CD14-positive monocyte (primary cell): ENCODE data around the gene ZFX. TPM values are rescaled to one million over a fixed set of nuclear protein-coding genes. Genes with fewer than 3 reads are reported as not detected.

ENCODE experiments used
- DNase-seq, 3 donors: peaks; one replicate each; pipeline ENCODE4 v3.0.0-alpha.2; 2011 to 2022
- H2AFZ ChIP-seq: 2 replicates; pipeline ENCODE4 v1.6.0; 2012; ENCODE audit warnings: mild to moderate bottlenecking, low read depth, low read length, inconsistent platforms; ENCODE audit not compliant: insufficient read depth, poor library complexity, severe bottlenecking
- H3K27ac ChIP-seq, 2 donors: 1 replicate in 1 of 2; 2 replicates in 1 of 2; pipeline ENCODE4 v1.5.1; 2012 to 2013; ENCODE audit warnings: low read length in 2 of 2, control low read depth in 1 of 2, inconsistent platforms in 1 of 2, low read depth in 1 of 2, mild to moderate bottlenecking in 1 of 2
- H3K27me3 ChIP-seq, 2 donors: one replicate each; pipeline versions ENCODE4 v1.6.0 to v1.6.1; 2011 to 2013; ENCODE audit warnings: low read length in 2 of 2; ENCODE audit not compliant: control insufficient read depth in 2 of 2, insufficient read depth in 2 of 2
- H3K36me3 ChIP-seq, 2 donors: replicated peaks in 1 of 2; 1 replicate in 1 of 2; 2 replicates in 1 of 2; pipeline versions ENCODE4 v1.5.1 to v1.6.1; 2012 to 2013; ENCODE audit warnings: low read length in 2 of 2, control low read depth in 1 of 2, inconsistent platforms in 1 of 2, mild to moderate bottlenecking in 1 of 2; ENCODE audit not compliant: insufficient read depth in 2 of 2, control insufficient read depth in 1 of 2
- H3K4me1 ChIP-seq, 2 donors: 1 replicate in 1 of 2; 2 replicates in 1 of 2; pipeline versions ENCODE4 v1.5.1 to v1.6.1; 2012 to 2013; ENCODE audit warnings: low read length in 2 of 2, control low read depth in 1 of 2, inconsistent platforms in 1 of 2, mild to moderate bottlenecking in 1 of 2, moderate library complexity in 1 of 2; ENCODE audit not compliant: insufficient read depth in 2 of 2, control insufficient read depth in 1 of 2
- H3K4me2 ChIP-seq: replicated peaks from 2 replicates; pipeline ENCODE3; 2012; ENCODE audit warnings: low read length, moderate library complexity, mild to moderate bottlenecking; ENCODE audit not compliant: poor library complexity, severe bottlenecking; ENCODE audit errors: extremely low read depth
- H3K4me3 ChIP-seq, 3 experiments: fragments of 200-600 bp in 1 of 3; sonication (generic) in 1 of 3; replicated peaks in 1 of 3; 1 replicate in 2 of 3; 2 replicates in 1 of 3; pipeline ENCODE4 v1.5.1; 2011 to 2013; ENCODE audit warnings: low read length in 3 of 3, mild to moderate bottlenecking in 3 of 3, control low read depth in 2 of 3, low read depth in 2 of 3, inconsistent platforms in 1 of 3, moderate library complexity in 1 of 3
- H3K79me2 ChIP-seq: 2 replicates; pipeline ENCODE4 v1.6.0; 2012; ENCODE audit warnings: mild to moderate bottlenecking, control low read depth, inconsistent platforms, low read length, moderate library complexity; ENCODE audit not compliant: insufficient read depth
- H3K9ac ChIP-seq: 2 replicates; pipeline ENCODE4 v1.6.0; 2017; ENCODE audit warnings: low read length, mild to moderate bottlenecking; ENCODE audit not compliant: insufficient read depth, poor library complexity, severe bottlenecking
- H3K9me3 ChIP-seq, 2 donors: replicated peaks in 1 of 2; 1 replicate in 1 of 2; 2 replicates in 1 of 2; pipeline versions ENCODE4 v1.5.1 to v1.6.1; 2012 to 2013; ENCODE audit warnings: low read length in 2 of 2, control low read depth in 1 of 2; ENCODE audit not compliant: control insufficient read depth in 1 of 2, insufficient read depth in 1 of 2
- H4K20me1 ChIP-seq: 2 replicates; pipeline ENCODE4 v1.6.0; 2012; ENCODE audit warnings: mild to moderate bottlenecking, low read length, control low read depth, moderate library complexity; ENCODE audit not compliant: insufficient read depth
- H3K27ac Mint-ChIP-seq, 7 donors: one replicate each; pipeline ENCODE4 v1.8.0; 2020; ENCODE audit warnings: mild to moderate bottlenecking in 7 of 7, mixed read lengths in 7 of 7, moderate library complexity in 6 of 7, inconsistent platforms in 2 of 7
- H3K27me3 Mint-ChIP-seq, 3 donors: one replicate each; pipeline ENCODE4 v1.8.0; 2021 to 2022; ENCODE audit warnings: low read depth in 3 of 3, mild to moderate bottlenecking in 3 of 3, mixed read lengths in 3 of 3, moderate library complexity in 3 of 3, inconsistent platforms in 1 of 3
- H3K36me3 Mint-ChIP-seq, 2 donors: one replicate each; pipeline ENCODE4 v1.8.0; 2020; ENCODE audit warnings: mixed read lengths in 2 of 2, inconsistent platforms in 1 of 2, mild to moderate bottlenecking in 1 of 2
- H3K4me1 Mint-ChIP-seq: one replicate; pipeline ENCODE4 v1.8.0; 2020; ENCODE audit warnings: mild to moderate bottlenecking, mixed read lengths
- H3K4me3 Mint-ChIP-seq, 2 donors: one replicate each; pipeline ENCODE4 v1.8.0; 2020; ENCODE audit warnings: mild to moderate bottlenecking in 2 of 2, mixed read lengths in 2 of 2, moderate library complexity in 1 of 2
- H3K9me3 Mint-ChIP-seq, 7 donors: one replicate each; pipeline ENCODE4 v1.8.0; 2020 to 2022; ENCODE audit warnings: mixed read lengths in 7 of 7, mild to moderate bottlenecking in 6 of 7, moderate library complexity in 6 of 7, inconsistent platforms in 2 of 7
- CTCF ChIP-seq: fragments of 200-600 bp; IDR thresholded peaks from one replicate; pipeline ENCODE4 v1.8.0; 2022; ENCODE audit warnings: antibody characterized with exemption, mild to moderate bottlenecking
- WGBS: methylation state at CpG from one replicate; pipeline ENCODE4 v1.1.5; 2013; ENCODE audit warnings: missing lambda C conversion rate; ENCODE audit not compliant: insufficient coverage; 5-methylcytosine and 5-hydroxymethylcytosine counted together
- intact Hi-C, 2 donors: fragments of 100-400 bp; cut with micrococcal nuclease; formaldehyde crosslinking; loops; one replicate each; pipeline versions ENCODE4 v1.15.0 to v1.15.1; 2023
- polyA plus RNA-seq, 3 donors: library from polyadenylated mRNA; depleted of rRNA in 1 of 3; unstranded in 2 of 3; stranded (reverse) in 1 of 3; fragments of 300-500 nt in 2 of 3; fragments of >200 nt in 1 of 3; fragmentation: Illumina TruSeq in 2 of 3; gene quantifications; 1 replicate in 2 of 3; 2 replicates in 1 of 3; pipeline ENCODE4 v1.2.3, GENCODE V29; 2012 to 2021

Gene ZFX
- polyA plus RNA-seq, 3 donors = 22.3 to 31.1 (median 30.2) TPM

- no CpG with 5 or more reads among the region's 2 CpGs for WGBS
- Histone ChIP-seq H3K4me3 (no peak overlapping the region), H3K27me3 (no peaks in the 10 kb centered on the region), H2AFZ (no peak overlapping the region), H4K20me1 (peaks cover 100% of the 10 kb centered on the region), H3K27ac (no peak overlapping the region), H3K9me3 (no peaks in the 10 kb centered on the region), H3K36me3 (peaks cover 0 to 27% of the 10 kb centered on the region in 2 donors), H3K4me2 (no peak overlapping the region), H3K79me2 (peaks cover 100% of the 10 kb centered on the region), H3K9ac (no peak overlapping the region), H3K4me1 (peaks cover 12 to 22% of the 10 kb centered on the region in 2 donors)
- TF ChIP-seq CTCF = no peak
- H3K4me3 Mint-ChIP-seq = no peak overlapping the region
- H3K27ac Mint-ChIP-seq = no peak overlapping the region
- no peaks in the 10 kb centered on the region for H3K9me3 Mint-ChIP-seq
- DNase-seq = no peak
- peaks cover 24% of the 10 kb centered on the region for H3K4me1 Mint-ChIP-seq
- intact Hi-C loops = no loop called here
- H3K27me3 Mint-ChIP-seq = peaks cover 0 to 1% (median 0%) of the 10 kb centered on the region in 3 donors
- H3K36me3 Mint-ChIP-seq = peaks cover 7 to 38% of the 10 kb centered on the region in 2 donors
Observed at GRCh38 chrX:24166078-24166477, 16.5 kb downstream of the ZFX start.

GRCh38 chrX:24167719-24168472 lies 18.4 kb downstream of the ZFX start:
- no peaks in the 10 kb centered on the region for H3K27me3 ChIP-seq
- H4K20me1 ChIP-seq = peaks cover 100% of the 10 kb centered on the region
- no peak overlapping the region for H3K4me3 ChIP-seq
- H3K36me3 ChIP-seq = peaks cover 4 to 31% of the 10 kb centered on the region in 2 donors
- no peak overlapping the region for H2AFZ ChIP-seq
- peaks cover 100% of the 10 kb centered on the region for H3K79me2 ChIP-seq
- intact Hi-C loops = no loop called here
- no peak overlapping the region for H3K4me2 ChIP-seq
- H3K27ac Mint-ChIP-seq = peak overlapping the region in 4 of 7 donors; percentile 18 to 86 (median 45)
- peaks cover 10 to 41% of the 10 kb centered on the region in 2 donors for H3K36me3 Mint-ChIP-seq
- H3K9me3 ChIP-seq = no peaks in the 10 kb centered on the region
- peaks cover 30% of the 10 kb centered on the region for H3K4me1 Mint-ChIP-seq
- no peaks in the 10 kb centered on the region for H3K9me3 Mint-ChIP-seq
- no peak overlapping the region for H3K4me3 Mint-ChIP-seq
- peaks cover 12 to 22% of the 10 kb centered on the region in 2 donors for H3K4me1 ChIP-seq
- peak overlapping the region in 1 of 2 donors; percentile 21 for H3K27ac ChIP-seq
- DNase-seq = no peak
- TF ChIP-seq CTCF = no peak
- peaks cover 0 to 1% (median 0%) of the 10 kb centered on the region in 3 donors for H3K27me3 Mint-ChIP-seq
- H3K9ac ChIP-seq = no peak overlapping the region
